OCI-M2 (cell line): ENCODE results near the gene FOXM1.

ENCODE experiments used
- DNase-seq: peaks from one replicate; lab custom pipeline; 2025; ENCODE audit not compliant: unreplicated experiment; lab: John Stamatoyannopoulos, UW

Gene FOXM1, protein sequence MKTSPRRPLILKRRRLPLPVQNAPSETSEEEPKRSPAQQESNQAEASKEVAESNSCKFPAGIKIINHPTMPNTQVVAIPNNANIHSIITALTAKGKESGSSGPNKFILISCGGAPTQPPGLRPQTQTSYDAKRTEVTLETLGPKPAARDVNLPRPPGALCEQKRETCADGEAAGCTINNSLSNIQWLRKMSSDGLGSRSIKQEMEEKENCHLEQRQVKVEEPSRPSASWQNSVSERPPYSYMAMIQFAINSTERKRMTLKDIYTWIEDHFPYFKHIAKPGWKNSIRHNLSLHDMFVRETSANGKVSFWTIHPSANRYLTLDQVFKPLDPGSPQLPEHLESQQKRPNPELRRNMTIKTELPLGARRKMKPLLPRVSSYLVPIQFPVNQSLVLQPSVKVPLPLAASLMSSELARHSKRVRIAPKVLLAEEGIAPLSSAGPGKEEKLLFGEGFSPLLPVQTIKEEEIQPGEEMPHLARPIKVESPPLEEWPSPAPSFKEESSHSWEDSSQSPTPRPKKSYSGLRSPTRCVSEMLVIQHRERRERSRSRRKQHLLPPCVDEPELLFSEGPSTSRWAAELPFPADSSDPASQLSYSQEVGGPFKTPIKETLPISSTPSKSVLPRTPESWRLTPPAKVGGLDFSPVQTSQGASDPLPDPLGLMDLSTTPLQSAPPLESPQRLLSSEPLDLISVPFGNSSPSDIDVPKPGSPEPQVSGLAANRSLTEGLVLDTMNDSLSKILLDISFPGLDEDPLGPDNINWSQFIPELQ

DNA sequence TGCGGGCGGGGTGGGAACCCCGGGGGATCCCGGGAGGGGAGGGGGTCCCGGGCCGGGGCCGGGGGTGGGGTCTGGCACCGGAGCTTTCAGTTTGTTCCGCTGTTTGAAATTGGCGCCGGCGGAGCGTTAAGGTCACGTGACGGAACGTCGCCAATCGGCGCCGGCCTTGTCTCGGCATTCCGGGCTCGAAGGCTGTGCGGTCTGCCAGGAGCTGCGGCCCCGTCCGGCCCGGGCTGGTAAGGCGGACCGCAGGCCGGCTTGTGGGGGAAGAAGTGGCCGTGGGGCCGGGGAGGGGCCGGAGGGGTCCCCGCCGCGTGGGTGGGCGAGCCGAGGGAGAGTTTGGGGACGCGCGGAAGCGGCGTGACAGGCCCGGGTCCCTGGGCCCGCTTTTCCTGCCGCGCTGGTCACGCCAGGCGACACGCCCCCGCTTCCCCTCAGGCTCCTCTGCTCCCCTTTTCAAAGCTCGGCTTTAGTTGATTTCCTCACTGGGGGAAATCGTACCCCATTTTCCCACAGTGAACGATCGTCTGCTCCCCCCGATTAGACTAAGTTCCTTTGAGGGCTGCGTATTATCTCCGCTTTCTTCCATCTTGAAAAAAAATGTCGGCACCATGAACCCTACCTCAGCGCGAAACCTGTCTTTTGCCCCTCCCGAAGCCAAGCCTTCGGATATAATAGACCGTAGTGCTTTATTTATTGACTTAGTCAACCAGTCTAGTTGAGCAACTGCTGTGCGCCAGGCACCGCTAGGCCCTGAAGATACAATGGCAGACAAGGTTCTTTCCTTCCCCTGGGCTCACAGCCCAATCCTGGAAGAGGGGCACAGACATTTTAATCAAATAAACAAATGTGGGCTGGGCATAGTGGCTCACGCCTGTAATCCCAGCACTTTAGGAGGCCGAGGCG lies at the start of gene FOXM1, which contains the start of gene RHNO1:
Gene FOXM1, minus strand, starts transcription at position 128 of the 906 bp plus-strand sequence. CDS start 2,696 bp downstream, outside the sequence.
Gene RHNO1, plus strand, starts transcription at position 177 of the 906 bp plus-strand sequence. CDS start 8,144 bp downstream, outside the sequence.
- no peak for DNase-seq

DNA sequence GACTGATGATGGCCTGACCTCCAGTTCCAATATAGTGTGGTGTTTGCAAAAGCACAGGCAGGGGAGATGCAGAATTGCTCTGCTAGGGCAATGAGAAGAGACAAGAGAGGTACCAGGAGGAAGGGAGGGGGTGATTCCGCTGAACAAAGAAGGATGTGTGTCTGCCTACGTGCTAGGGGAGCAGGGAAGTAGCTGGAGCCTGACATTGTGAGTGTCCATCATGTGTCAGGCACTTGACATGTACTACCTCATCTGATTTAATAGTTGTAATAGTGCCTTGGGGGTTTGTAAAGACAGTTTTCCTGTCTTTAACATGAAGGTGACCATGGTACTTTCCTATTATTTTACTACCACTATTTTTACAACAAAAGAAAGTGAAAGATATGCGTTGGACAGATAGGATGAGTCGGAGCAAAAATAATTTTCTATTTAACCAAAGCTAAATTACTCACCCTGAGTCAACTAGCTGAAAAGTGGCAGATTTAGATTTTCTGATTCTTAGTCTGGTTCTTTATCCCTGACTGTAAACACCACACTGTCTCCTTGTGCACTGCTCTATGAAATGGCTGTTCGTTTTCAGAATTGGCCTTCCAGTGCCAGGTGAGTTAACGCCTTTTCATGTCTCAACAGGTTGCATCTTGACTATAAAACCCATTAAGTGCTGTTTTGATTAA lies 48.5 kb upstream of the FOXM1 start:
- DNase-seq = no peak

DNA sequence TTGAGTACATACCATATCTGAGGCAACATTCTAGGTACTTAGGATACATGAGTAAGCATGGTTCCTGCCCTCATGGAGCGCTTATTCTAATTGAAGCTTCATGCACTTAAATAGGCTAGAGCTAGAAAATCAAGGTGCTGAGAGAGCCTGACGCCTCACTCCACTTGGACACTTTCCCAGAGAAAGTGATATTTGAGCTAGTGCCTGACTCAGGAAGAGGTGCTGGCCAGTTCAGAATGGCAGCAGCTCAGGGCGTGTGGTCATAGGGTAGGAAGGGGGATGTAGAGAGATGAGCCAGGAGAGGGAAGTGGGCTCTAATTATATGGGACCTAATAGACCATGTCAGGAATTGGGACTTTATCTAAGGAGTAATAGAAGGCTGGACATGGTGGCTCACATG lies 47.0 kb upstream of the FOXM1 start:
- no peak for DNase-seq

DNA sequence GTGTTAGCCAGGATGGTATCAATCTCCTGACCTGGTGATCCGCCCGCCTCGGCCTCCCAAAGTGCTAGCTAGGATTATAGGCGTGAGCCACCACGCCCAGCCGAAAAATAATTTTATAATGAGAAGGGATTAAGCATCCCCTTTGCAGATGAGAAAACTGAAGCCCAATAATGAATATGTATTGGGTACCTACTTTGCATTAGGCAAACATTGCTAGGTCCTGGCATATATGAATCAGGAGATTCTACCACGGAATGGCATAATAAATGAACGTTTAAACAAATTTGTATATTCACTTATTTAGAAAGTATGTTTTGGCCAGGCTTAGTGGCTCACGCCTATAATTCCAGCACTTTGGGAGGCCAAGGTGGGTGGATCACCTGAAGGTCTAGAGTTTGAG lies 46.1 kb upstream of the FOXM1 start:
- no peak for DNase-seq

DNA sequence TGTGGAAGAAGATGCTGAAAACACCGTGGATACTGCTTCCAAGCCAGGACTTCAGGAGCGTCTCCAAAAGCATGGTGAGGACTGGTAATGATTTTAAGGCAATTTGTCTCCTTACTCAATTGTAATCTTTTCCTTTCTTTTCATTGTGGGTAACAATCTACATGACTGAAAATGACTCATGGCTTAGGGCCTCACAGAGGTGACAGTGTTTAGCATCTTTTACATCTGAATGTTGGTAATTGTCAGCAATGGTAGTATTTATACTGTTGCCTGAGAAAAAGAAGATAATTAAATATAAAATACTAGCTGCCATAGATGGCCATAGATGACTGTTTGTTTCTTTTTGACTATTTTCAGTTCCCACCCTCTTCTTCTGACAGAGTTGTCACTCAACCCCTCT lies 45.4 kb upstream of the FOXM1 start:
- DNase-seq = no peak

DNA sequence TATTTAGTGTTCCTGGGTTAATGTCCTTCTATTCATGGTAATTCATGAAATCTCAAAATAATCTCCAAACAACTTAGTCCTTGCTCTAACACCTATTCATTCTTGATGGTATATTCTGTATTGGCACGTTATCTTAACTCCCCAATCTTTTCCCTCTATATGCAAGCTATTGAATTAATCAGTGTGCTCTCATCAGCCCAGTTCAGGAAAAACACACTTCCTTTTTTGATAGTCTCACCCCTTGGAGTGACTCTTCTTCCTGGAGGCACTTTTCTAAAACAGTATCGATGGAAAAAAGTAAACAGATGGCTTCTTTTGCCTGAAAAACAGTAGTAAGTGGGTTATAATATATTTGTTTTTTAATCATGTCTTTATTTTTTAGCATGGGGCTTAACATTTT lies 42.3 kb upstream of the FOXM1 start:
- no peak for DNase-seq

DNA sequence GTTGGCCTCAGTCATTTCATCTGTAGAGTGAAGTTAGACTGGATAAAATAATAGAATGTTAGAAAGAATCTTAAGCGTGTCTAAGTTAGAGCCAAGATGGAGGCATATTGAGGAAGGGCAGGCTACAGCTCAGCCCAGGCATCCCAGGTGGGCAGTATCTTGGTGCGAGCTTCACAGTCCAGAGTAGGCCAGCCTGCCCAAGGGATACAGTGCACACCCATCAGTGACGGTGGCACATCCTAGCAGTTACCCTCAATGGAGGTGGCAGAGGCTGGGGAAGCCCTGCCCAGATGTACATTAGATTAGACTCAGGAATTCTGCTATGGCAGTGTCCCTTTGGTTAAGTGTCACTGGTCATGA lies 35.2 kb upstream of the FOXM1 start:
- DNase-seq = no peak

DNA sequence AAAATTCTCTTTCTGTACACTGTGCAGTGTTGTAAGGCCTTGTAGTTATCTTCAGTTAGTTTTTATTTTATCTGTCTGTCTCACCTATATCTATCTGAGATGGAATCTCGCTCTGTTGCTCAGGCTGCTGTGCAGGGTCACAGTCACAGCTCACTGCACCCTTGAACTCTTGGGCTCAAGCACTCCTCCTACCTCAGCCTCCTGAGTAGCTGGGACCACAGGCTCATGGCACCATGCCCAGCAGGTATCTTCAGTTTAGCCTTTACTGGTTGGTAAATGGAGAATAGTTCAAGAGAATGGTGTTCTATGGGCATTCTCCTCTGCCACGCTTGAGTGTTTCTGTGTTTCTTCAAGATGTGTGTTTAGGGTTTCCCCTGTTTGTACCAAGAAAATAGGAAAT lies 27.3 kb upstream of the FOXM1 start:
- no peak for DNase-seq

DNA sequence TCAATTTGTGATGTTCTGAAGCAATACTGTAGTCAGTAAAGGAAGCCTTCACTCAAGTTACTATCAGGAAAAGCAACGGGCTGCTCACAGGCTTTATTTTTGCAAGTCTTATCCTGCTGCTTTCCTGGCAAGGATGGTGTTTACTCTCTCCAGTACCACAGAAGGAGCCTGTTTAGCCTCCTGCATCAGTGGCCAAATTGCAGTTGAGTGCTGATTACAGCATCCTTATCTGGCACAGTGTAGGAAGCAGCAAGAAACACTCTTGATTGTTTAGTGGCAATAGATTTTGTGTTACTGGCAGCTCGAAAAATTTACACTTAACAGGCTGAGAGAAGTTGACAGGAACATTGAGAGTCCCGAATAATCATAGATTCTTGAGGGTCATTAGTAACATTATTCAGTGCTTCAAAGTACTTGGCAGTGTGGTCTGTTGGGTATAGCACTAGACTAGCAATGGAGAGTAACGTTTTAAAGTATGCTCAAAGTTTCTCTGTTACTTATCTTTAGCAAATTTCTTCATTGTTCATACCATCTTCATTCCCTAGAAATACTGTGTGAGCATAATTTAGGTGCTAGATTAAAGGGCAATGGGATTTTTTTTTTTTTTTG lies 25.4 kb upstream of the FOXM1 start:
- no peak for DNase-seq

DNA sequence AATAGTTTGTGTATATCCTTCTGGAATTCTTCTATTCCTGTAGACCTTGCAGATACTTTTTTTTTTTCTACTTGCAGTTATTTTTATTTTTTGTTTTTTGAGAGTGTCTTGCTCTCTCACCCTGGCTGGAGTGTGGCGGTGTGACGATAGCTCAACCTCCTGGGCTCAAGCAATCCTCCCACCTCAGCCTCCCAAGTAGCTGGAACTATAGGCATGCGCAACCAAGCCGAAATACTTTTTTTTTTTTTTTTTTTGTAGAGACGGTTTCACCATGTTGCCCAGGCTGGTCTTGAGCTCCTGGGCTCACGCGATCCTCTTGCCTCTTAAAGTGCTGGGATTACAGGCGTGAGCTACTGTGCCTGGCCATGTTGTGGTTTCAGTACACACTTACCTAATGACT lies 23.7 kb upstream of the FOXM1 start:
- no peak for DNase-seq

DNA sequence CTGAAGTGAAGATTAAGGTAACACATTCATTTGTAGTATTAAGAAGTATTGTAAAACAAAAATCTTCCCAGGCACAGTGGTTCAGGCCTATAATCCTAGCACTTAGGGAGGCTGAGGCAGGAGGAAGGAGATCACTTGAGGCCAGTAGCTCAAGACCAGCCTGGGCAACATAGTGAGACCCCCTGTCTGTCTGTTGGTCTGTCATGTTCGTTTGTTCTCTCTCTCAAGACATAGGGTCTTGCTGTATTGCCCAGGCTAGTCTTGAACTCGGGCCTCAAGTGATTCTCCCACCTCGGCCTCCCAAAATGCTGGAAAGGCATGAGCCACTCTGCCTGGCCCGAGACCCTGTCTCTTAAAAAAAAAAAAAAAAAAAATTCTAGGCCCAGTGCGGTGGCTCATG lies 20.4 kb upstream of the FOXM1 start:
- no peak for DNase-seq

DNA sequence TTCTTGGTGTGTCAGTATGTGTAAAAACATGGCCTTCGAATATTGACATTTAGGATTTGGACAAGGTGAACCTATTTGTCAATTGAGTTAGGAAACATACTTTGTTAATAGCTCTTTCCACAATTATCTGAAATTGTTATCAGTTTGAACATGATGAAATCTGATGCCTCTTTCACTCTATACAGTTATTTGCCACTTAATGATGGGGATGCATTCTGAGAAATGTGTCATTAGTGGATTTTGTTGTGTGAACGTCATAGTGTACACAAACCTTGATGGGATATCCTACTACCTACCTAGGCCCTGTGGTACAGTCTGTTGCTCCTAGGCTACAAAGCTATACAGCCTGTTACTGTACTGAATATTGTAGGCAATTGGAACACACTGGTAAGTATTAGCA lies 18.5 kb upstream of the FOXM1 start:
- no peak for DNase-seq

DNA sequence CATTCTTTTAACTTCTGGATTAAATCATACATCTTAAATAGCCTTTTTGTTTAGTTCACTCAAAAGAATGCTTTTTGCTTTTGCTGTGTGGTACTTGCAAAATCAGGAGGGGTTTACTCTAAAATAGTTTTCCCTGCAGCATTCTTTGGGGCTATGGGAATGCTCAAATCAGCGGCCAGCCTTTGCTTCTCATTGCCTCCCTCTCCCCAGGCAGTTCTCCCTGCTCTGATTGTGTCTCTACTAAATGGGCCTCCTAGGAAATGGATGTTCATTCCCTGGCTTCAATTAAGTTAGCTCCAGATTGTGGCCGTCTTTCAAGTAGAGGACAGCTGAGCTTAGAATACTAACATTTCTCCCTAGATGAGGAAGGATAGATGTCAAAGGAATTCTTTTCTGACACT lies 18.1 kb upstream of the FOXM1 start:
- DNase-seq = no peak

DNA sequence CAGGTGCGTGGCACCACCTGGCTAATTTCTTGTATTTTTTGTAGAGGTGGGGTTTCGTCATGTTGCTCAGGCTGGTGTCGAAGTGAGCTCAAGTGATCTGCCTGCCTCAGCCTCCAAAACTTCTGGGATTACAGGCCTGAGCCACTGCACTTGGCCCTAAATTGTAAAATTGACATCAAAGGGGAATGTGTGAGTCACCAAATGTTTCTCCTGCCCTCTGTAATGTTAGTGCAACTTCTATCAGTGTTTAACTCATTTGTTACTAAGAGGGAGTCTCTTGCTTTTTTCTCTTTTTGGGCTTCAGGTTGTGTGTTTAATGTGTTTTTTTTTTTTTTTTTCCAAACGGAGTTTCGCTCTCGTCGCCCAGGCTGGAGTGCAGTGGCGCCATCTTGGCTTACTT lies 16.0 kb upstream of the FOXM1 start:
- no peak for DNase-seq

DNA sequence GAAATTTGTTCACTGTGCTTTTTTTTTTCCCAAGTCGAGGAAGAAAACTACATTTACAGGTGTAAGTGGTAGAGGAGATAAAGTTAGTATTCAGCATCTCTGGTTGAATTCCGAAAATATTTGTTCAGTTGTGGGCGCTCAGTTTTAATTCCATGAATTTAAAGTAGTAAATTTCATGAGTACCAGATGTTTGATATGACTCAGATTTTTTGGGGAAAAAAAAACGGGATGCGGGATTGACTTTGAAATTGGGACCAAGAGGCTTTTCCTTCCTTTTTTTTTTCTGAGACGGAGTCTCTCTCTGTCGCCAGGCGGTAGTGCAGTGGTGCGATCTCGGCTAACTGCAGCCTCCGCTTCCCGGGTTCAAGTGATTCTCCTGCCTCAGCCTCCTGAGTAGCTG lies 15.3 kb upstream of the FOXM1 start:
- no peak for DNase-seq

DNA sequence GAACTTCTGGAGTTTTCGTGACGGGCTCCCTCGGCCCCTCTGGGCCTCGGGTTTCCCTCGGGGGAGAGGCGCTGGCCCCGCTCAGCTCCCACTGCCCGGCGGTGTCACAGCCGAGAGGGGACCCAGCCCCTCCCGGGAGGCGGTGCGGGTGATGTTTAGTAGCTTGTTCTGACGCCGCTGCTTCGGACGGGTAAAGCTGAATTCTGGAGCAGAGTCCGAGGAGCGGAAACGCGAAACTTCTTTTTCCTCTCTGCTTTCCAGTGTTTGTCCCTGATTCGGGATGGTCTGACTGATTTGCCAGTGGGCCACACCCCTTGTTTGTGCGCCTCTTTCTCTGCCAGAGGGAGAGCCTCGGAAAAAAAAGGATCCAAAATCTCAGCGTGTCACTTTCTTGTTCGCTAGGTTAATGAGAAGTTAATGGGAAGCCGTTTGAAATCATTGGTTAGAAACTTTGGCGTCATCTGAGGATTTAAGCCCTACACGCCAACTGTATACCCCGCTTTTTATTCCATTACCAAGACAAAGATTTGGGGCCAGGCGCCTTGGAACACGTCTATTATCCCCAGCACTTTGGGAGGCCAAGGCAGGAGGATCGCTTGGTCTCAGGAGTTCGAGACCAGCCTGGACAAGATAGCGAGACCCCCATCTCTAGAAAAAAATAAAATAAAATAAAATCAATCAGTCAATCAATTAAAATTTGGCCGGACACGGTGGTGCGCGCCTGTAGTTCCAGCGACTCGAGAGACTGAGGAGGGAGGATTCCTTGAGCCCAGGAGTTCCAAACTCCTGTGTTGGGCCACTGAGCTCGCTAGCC lies 14.5 kb upstream of the FOXM1 start:
- no peak for DNase-seq

DNA sequence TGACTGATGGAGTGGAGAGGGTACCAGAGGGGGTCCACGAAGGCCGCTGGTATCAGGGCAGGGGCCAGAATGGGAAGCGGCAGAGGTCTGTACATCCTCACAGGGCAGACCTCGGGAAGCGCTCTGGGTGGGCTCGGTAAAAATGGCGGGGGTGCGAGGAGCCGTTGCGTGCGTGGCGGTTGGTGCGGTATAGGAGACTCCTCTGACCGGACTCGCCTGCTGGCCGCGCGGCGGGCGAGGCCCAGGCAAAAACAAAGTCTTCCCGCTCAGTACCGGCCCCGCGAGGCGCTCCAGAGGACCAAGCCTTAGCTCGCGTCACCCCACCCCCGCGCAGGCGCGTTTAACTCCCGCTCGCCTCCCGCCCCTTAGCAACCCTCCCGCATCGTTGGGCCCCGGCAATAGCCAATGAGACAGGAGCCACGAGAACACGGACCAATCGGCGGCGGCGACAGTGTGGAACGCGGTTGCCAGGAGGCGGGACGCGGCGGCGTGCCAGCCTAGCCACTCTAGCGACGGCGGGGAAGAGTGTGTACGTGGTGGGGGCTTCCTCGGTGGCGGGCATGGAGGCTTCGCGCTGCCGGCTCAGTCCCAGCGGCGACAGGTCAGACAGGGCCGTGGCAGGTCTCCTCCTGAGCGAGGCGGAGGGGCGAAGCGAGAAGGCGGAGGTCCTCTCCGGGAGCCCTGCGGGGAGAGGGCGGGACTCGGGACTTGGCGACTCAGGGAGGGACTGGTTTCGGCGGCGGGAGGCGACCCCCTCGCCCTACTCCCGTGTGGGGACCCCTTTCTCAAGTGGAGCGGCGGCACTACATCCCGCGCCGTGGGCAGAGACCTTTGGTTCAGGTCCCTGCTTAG lies 13.6 kb upstream of the FOXM1 start, which contains the start of gene TULP3:
Gene TULP3, plus strand, starts transcription at position 504 of the 852 bp plus-strand sequence. Its CDS starts 57 bp downstream, at position 561.
- DNase-seq = no peak

DNA sequence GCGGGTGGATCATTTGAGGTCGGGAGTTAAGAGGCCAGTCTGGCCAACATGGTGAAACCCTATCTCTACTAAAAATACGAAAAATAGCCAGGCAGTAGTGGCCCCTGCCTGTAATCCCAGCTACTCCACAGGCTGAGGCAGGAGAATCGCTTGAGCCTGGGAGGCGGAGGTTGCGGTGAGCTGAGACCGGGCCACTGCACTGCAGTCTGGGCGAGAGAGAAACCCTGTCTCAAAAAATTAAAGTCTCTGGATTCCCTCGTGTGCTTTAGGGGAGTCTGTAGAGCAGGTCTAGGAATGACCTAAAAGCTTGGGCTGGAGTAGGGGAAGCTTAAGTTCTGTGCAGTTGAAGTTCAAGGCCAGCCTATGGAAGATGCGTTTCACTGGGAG lies 13.0 kb upstream of the FOXM1 start:
- DNase-seq = no peak
